Smooth muscle cell (in vitro differentiated cells): ENCODE measurements around the gene EXD3. TPM values are rescaled to one million over a fixed set of nuclear protein-coding genes. Genes with fewer than 3 reads are reported as not detected.

Experiments used
- DNase-seq: peaks from one replicate; lab custom pipeline; 2025; ENCODE audit not compliant: unreplicated experiment; lab: John Stamatoyannopoulos, UW
- H2AFZ ChIP-seq: fragments of 200-600 bp; sonication (generic); 2 replicates; pipeline ENCODE4 v1.6.0; 2016; ENCODE audit warnings: antibody characterized with exemption, low read depth, mild to moderate bottlenecking
- H3F3A ChIP-seq: fragments of 200-600 bp; sonication (generic); 2 replicates; pipeline ENCODE4 v1.6.0; 2017; ENCODE audit warnings: antibody characterized with exemption, low read depth
- H3K27ac ChIP-seq: fragments of 200-600 bp; sonication (generic); 2 replicates; pipeline ENCODE4 v1.5.1; 2016; ENCODE audit warnings: low read depth, mild to moderate bottlenecking
- H3K27me3 ChIP-seq: fragments of 200-600 bp; sonication (generic); 2 replicates; pipeline ENCODE4 v1.6.1; 2016; ENCODE audit warnings: low read depth, mild to moderate bottlenecking
- H3K36me3 ChIP-seq: fragments of 200-600 bp; sonication (generic); 2 replicates; pipeline ENCODE4 v1.5.1; 2016; ENCODE audit warnings: low read depth
- H3K4me1 ChIP-seq: fragments of 200-600 bp; sonication (generic); 2 replicates; pipeline ENCODE4 v1.5.1; 2016; ENCODE audit warnings: low read depth
- H3K4me2 ChIP-seq: fragments of 200-600 bp; sonication (generic); 2 replicates; pipeline ENCODE4 v1.6.0; 2016; ENCODE audit warnings: mild to moderate bottlenecking
- H3K4me3 ChIP-seq: fragments of 200-600 bp; sonication (generic); 2 replicates; pipeline ENCODE4 v1.5.1; 2016; ENCODE audit warnings: mild to moderate bottlenecking
- H3K79me2 ChIP-seq: fragments of 200-600 bp; sonication (generic); 2 replicates; pipeline ENCODE4 v1.6.0; 2016; ENCODE audit warnings: low read depth, mild to moderate bottlenecking
- H3K9ac ChIP-seq: fragments of 200-600 bp; sonication (generic); 2 replicates; pipeline ENCODE4 v1.6.0; 2016; ENCODE audit warnings: low read depth
- H3K9me3 ChIP-seq: fragments of 200-600 bp; sonication (generic); replicated peaks from 2 replicates; pipeline ENCODE4 v1.5.1; 2016; ENCODE audit warnings: low read depth
- H4K20me1 ChIP-seq: fragments of 200-600 bp; sonication (generic); 2 replicates; pipeline ENCODE4 v1.6.0; 2016; ENCODE audit warnings: low read depth
- WGBS: methylation state at CpG from one replicate; pipeline ENCODE4 v1.1.7; 2016; ENCODE audit warnings: low lambda C conversion rate; 5-methylcytosine and 5-hydroxymethylcytosine counted together
- polyA plus RNA-seq: library from polyadenylated mRNA; unstranded; fragments of >200 nt; fragmentation: Nextera tagmentation; extraction: Ambion mirVana; gene quantifications from 2 replicates; pipeline ENCODE4 v1.2.1, GENCODE V29; 2016
- total RNA-seq: library from RNA; depleted of rRNA; stranded (reverse); fragments of >200 nt; gene quantifications from 2 replicates; pipeline ENCODE4 v1.2.3, GENCODE V29; 2014
- TF ChIP-seq, protein P1 (sequence below): fragments of 200-600 bp; sonication (generic); IDR thresholded peaks from 2 replicates; pipeline ENCODE4 v1.5.1; 2017; ENCODE audit warnings: borderline replicate concordance, mild to moderate bottlenecking, antibody characterized with exemption; ENCODE audit not compliant: insufficient read depth, poor library complexity, severe bottlenecking

Gene EXD3
- total and polyA plus RNA-seq, 2 experiments from 2014 or later = 3.1 to 15.7 TPM

DNA sequence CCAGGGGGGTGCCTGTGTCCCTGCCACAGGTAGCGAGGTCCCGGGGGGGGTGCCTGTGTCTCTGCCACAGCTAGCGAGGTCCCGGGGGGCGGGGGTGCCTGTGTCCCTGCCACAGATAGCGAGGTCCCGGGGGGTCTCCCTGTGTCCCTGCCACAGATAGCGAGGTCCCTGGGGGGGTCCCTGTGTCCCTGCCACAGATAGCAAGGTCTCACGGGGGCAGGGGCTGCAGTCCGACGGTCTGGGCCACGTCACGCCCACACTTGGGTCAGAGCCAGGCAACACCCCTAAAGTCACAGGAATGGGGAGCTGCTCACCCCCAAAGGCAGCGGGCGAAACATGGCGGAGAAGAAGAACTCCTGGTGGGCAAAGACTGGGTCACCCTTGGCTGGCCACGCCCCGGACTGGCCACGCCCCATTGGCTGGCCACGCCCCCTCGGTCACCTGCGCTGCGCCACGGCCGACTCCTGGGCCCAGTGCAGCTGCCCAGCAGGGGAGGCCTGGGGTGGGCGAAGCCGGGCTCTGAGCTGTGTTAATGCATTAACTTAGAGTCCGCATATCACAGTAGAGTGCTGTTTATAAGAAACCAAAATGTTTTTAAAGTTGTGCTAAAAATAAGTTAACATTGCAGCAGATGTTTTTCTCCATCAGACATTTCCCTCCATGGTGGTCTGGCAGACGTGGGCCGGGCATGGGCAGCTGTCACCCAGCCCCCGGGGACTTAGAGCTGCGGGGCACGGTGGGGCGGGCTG is 7.2 kb upstream of the EXD3 start:
- WGBS = 82% methylated on average over 33 of the region's 34 CpGs

DNA sequence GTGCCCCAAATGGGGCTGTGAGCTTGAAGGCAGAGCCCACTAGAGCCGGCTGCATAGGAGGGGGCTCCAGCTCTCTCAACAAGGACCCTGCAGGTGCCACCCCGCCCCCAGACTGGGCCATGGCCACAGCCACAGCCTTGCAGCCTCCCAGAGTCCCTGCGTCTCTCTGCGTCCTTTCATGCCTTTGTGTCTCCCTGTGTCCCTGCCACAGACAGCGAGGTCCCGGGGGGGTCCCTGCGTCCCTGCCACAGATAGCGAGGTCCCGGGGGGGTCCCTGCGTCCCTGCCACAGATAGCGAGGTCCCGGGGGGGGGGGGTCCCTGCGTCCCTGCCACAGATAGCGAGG is 6.6 kb upstream of the EXD3 start:
- Histone ChIP-seq H3K27ac (no peak overlapping the region), H3K27me3 (no peaks in the 10 kb centered on the region), H3K36me3 (no peaks in the 10 kb centered on the region), H4K20me1 (no peaks in the 10 kb centered on the region), H3K9ac (no peak overlapping the region), H3K79me2 (no peaks in the 10 kb centered on the region), H2AFZ (no peak overlapping the region), H3K4me3 (no peak overlapping the region), H3K4me1 (no peaks in the 10 kb centered on the region), H3K4me2 (no peak overlapping the region), H3F3A (no peaks in the 10 kb centered on the region), H3K9me3 (no peaks in the 10 kb centered on the region)
- DNase-seq = no peak
- TF ChIP-seq, protein P1, sequence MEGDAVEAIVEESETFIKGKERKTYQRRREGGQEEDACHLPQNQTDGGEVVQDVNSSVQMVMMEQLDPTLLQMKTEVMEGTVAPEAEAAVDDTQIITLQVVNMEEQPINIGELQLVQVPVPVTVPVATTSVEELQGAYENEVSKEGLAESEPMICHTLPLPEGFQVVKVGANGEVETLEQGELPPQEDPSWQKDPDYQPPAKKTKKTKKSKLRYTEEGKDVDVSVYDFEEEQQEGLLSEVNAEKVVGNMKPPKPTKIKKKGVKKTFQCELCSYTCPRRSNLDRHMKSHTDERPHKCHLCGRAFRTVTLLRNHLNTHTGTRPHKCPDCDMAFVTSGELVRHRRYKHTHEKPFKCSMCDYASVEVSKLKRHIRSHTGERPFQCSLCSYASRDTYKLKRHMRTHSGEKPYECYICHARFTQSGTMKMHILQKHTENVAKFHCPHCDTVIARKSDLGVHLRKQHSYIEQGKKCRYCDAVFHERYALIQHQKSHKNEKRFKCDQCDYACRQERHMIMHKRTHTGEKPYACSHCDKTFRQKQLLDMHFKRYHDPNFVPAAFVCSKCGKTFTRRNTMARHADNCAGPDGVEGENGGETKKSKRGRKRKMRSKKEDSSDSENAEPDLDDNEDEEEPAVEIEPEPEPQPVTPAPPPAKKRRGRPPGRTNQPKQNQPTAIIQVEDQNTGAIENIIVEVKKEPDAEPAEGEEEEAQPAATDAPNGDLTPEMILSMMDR = no peak
- WGBS = 94% methylated on average over 13 of the region's 14 CpGs

More for the DNA sequence above, 7.2 kb upstream of the EXD3 start:
- Histone ChIP-seq H3K79me2 (no peaks in the 10 kb centered on the region), H3K4me3 (no peak overlapping the region), H3K9me3 (no peaks in the 10 kb centered on the region), H3K4me1 (no peaks in the 10 kb centered on the region), H3K36me3 (no peaks in the 10 kb centered on the region), H3F3A (no peaks in the 10 kb centered on the region), H4K20me1 (no peaks in the 10 kb centered on the region), H3K27ac (no peak overlapping the region), H3K9ac (no peak overlapping the region), H3K27me3 (no peaks in the 10 kb centered on the region), H3K4me2 (no peak overlapping the region), H2AFZ (no peak overlapping the region)
- TF ChIP-seq, protein P1 = no peak
- no peak for DNase-seq

DNA sequence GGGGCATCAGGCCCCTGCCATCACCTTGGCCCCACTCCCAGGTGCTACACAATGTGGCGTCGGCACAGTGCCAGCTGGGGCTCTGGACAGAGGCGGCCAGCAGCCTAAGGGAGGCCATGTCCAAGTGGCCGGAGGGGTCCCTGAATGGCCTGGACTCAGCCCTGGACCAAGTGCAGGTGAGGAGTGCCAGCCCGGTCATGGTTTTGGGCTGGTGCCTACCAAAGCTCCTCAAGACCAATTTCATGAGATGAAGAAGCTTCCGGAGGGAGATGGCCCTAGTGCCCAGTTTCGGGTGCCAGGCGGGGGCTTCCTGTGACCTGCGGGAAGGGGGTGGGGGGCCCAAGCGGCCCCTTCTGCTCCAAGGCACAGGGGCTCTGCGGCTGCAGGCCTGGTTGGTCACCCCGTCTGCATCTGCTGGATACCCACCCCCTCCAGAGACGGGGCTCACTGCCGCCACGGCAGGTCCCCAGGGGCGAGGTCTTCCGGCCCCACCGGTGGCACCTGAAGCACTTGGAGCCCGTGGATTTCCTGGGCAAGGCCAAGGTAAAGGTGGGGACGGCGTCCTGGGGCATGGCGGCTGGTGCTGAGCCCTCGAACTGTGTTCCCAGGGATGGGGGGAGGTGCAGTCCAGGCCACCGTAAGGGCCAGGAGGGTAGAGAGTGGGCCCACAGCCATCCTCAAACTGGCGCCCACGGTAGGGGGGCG is 6.0 kb upstream of the EXD3 start:
- H3K36me3 ChIP-seq = no peaks in the 10 kb centered on the region
- H4K20me1 ChIP-seq = no peaks in the 10 kb centered on the region
- no peaks in the 10 kb centered on the region for H3K27me3 ChIP-seq
- no peak overlapping the region for H3K4me3 ChIP-seq
- H3K9me3 ChIP-seq = no peaks in the 10 kb centered on the region
- TF ChIP-seq, protein P1 = no peak
- no peak overlapping the region for H3K4me2 ChIP-seq
- no peak overlapping the region for H3K9ac ChIP-seq
- no peaks in the 10 kb centered on the region for H3F3A ChIP-seq
- 91% methylated on average over 23 of the region's 27 CpGs for WGBS
- no peak overlapping the region for H2AFZ ChIP-seq
- H3K79me2 ChIP-seq = no peaks in the 10 kb centered on the region
- no peaks in the 10 kb centered on the region for H3K4me1 ChIP-seq
- DNase-seq = no peak
- no peak overlapping the region for H3K27ac ChIP-seq
